Left lung (tissue), 10 donors: ENCODE measurements around the gene NEU2. TPM values are rescaled to one million over a fixed set of nuclear protein-coding genes. Genes with fewer than 3 reads are reported as not detected.

Experiments used
- ATAC-seq: fragments of 200-7000 bp; cut with Tn5 transposase; one replicate; pipeline ENCODE4 v1.9.1; 2020; ENCODE audit warnings: moderate library complexity
- DNase-seq, 4 donors: peaks; one replicate each; pipeline ENCODE4 v3.0.0-alpha.2; 2013 to 2020
- H3K27ac ChIP-seq, 2 donors: fragments of 200-600 bp; sonication (generic) in 1 of 2; one replicate each; pipeline versions ENCODE4 v1.5.0 to v1.8.0; 2020 to 2021
- H3K27me3 ChIP-seq, 2 donors: fragments of 200-600 bp; sonication (generic) in 1 of 2; one replicate each; pipeline versions ENCODE4 v1.5.0 to v1.8.0; 2020 to 2021
- H3K36me3 ChIP-seq, 2 donors: fragments of 200-600 bp; sonication (generic) in 1 of 2; one replicate each; pipeline versions ENCODE4 v1.5.0 to v1.8.0; 2020 to 2021
- H3K4me1 ChIP-seq, 2 donors: fragments of 200-600 bp; one replicate each; pipeline ENCODE4 v1.8.0; 2021
- H3K4me3 ChIP-seq, 2 donors: fragments of 200-600 bp; sonication (generic) in 1 of 2; one replicate each; pipeline versions ENCODE4 v1.5.0 to v1.8.0; 2020 to 2021; ENCODE audit warnings: mild to moderate bottlenecking in 1 of 2
- H3K9me3 ChIP-seq, 2 donors: fragments of 200-600 bp; sonication (generic) in 1 of 2; one replicate each; pipeline versions ENCODE4 v1.5.0 to v1.8.0; 2020 to 2021
- CTCF ChIP-seq, 2 donors: fragments of 200-600 bp; sonication (generic) in 1 of 2; IDR thresholded peaks; one replicate each; pipeline versions ENCODE4 v1.5.0 to v1.8.0; 2021; ENCODE audit warnings: antibody characterized with exemption in 2 of 2
- intact Hi-C, 2 donors: fragments of 100-400 bp; cut with DNase I; formaldehyde crosslinking; loops; one replicate each; pipeline versions ENCODE4 v1.11.2 to v1.14.2; 2022
- polyA plus RNA-seq, 6 donors: library from polyadenylated mRNA; unstranded; fragments of 120-200 nt; gene quantifications; one replicate each; pipeline ENCODE4 v1.2.1, GENCODE V29; 2013; ENCODE audit not compliant: insufficient read length in 6 of 6
- total RNA-seq, 2 donors: library from RNA; stranded (reverse); fragmentation: NEBNext Ultra II Directional; extraction: Animal tissue kit (Norgen Biotek cat#: 25700); gene quantifications; one replicate each; pipeline ENCODE4 v1.2.1, GENCODE V29; 2021
- donor health status: DM: no; HTN: yes; CAD: no.
- donor health status: DM: no; HTN: no; CAD: no.

The NEU2 gene
- total and polyA plus RNA-seq, 8 donors, result not detected

DNA sequence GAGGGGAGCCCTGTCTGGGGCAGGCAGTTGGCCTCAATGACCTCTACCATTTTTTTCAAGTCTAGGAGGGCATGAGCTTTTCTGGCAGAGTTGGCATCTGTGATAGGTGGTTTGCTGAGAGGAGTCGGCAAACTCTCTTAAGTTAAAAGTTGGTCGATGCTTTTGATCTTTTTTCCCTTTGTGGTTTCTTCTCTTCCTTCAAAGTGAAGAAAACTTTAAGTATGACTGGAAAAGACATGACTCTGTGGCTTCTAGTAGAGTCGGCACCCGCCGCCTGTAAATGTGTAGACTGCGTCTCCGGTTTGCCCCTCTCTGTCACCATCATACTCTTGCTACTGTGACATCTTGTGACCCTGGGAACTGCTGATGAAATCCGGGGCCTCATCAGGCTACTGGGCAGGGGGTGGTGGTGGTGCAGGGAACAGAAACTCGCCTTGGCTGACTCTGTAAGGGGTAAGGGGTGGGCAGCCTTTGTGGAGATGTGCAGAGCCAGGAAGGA, 48.8 kb downstream of the NEU2 start:
- no peak for TF ChIP-seq CTCF (IDR thresholded peaks at IDR 0.05)
- no peaks in the 10 kb centered on the region for H3K27me3 ChIP-seq
- H3K4me1 ChIP-seq, result peaks cover 11 to 95% of the 10 kb centered on the region in 2 donors
- H3K27ac ChIP-seq, result peak overlapping the region in 1 of 2 donors; percentile 96
- H3K4me3 ChIP-seq, result no peak overlapping the region
- intact Hi-C loops, result no loop called here
- peaks cover 0 to 6% of the 10 kb centered on the region in 2 donors for H3K36me3 ChIP-seq
- no peaks in the 10 kb centered on the region for H3K9me3 ChIP-seq
- DNase-seq (no peak), ATAC-seq (no peak)

DNA sequence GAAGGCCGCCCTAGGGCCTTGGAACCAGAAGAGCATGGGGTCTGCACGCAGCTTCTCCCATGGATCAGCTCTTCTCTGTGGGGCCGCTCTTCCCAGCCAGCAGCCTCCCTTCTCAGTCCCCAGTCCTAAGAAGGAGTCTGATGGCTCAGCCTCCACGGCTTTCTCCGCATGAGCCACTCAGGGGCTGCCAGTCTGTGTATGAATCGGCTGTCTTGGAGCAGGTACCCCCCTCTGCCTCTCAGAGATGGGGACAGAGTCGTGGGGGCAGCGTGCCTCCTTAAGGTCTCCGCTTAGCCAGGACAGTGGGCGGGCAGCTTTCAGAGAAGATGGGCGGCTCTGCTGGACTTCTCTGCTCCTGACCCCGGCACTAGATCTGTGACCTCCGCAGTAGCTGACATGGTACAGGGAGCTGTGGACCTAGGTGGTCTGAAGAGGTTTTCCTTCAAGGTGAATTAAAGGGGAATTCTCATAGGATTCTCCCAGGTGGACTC, 49.3 kb downstream of the NEU2 start:
- ATAC-seq, result no peak
- Histone ChIP-seq H3K4me3 (no peak overlapping the region), H3K36me3 (peaks cover 0 to 6% of the 10 kb centered on the region in 2 donors), H3K9me3 (no peaks in the 10 kb centered on the region), H3K27ac (peak overlapping the region in 1 of 2 donors; percentile 96), H3K27me3 (no peaks in the 10 kb centered on the region), H3K4me1 (peaks cover 11 to 95% of the 10 kb centered on the region in 2 donors)
- TF ChIP-seq CTCF (IDR thresholded peaks at IDR 0.05), result no peak
- intact Hi-C loops, result no loop called here
- DNase-seq, result no peak

- TF ChIP-seq CTCF (IDR thresholded peaks at IDR 0.05), result no peak
- H3K4me1 ChIP-seq, result peaks cover 11 to 95% of the 10 kb centered on the region in 2 donors
- peaks cover 0 to 6% of the 10 kb centered on the region in 2 donors for H3K36me3 ChIP-seq
- intact Hi-C loops, result no loop called here
- ATAC-seq, result no peak
- H3K4me3 ChIP-seq, result no peak overlapping the region
- H3K27ac ChIP-seq, result peak overlapping the region; percentile 83 to 96
- no peaks in the 10 kb centered on the region for H3K27me3 ChIP-seq
- no peak for DNase-seq
- H3K9me3 ChIP-seq, result no peaks in the 10 kb centered on the region
Measured at GRCh38 chr2:233082222-233082930, 49.9 kb downstream of the NEU2 start.

DNA sequence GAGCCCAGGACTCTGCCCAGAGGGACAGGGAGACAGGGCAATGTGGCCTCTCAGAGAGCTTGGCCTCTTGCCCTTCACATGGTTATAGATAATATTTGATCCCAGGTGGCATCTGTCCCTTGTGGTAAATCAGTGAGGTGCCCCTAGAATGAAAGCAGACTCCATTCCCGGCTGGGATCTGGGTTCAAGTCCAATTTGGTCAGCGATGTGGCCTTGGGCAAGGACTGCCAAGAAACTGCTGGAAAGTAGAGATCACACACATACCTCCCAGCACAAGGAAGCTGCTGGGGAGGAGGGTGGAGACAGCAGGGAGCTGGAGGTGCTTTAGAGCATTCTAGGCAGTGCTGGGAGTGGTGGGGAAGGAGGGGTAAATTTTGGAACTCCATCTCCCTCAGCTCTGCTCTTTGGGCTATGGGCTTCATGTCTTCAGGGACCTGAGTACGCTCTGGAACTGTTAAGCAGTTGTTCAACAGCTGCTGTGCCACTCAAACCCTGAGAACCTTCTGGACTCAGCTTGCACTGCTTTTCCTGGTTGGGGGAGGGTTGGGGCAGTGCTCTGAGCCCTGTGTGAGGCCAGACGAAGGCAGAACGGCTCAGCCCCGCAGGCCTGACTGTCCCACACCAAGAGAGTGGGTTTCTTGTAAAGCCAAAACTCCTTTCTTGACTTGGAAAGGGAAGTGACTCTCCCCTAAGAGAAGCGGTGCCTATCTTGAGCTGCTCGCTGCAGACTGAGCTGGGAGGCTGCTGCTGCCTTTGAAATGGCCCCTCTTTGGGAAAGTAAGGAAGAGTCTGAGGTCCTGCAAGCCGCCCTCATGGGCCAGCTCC, 50.7 kb downstream of the NEU2 start:
- H3K27ac ChIP-seq, result peak overlapping the region; percentile 83 to 96
- H3K4me3 ChIP-seq, result peak overlapping the region in 1 of 2 donors; percentile 6
- ATAC-seq (no peak), DNase-seq (no peak)
- intact Hi-C loops, result no loop called here
- peaks cover 0 to 6% of the 10 kb centered on the region in 2 donors for H3K36me3 ChIP-seq
- no peaks in the 10 kb centered on the region for H3K9me3 ChIP-seq
- TF ChIP-seq CTCF (IDR thresholded peaks at IDR 0.05), result no peak
- peaks cover 11 to 99% of the 10 kb centered on the region in 2 donors for H3K4me1 ChIP-seq
- no peaks in the 10 kb centered on the region for H3K27me3 ChIP-seq

DNA sequence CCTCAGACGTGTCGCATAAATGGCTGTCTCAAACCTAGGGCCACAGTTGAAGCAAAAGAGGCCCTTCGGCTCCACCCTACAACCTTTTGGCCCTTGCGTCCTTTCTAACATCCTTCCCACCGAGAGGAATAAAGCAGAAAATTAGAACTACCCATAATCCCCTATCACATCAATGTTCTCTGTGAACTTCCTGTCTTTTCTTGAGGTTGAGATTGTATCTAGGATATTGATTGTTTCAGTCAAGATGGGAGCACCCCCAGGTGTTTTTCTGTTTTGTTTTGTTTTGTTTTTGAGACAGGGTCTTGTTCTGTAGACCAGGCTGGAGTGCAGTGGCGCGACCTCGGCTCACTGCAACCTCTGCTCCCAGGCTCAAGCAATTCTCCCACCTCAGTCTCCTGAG, 51.3 kb downstream of the NEU2 start:
- Histone ChIP-seq H3K27me3 (no peaks in the 10 kb centered on the region), H3K27ac (peak overlapping the region; percentile 83 to 96), H3K9me3 (no peaks in the 10 kb centered on the region), H3K36me3 (peaks cover 0 to 6% of the 10 kb centered on the region in 2 donors), H3K4me3 (peak overlapping the region in 1 of 2 donors; percentile 6), H3K4me1 (peaks cover 11 to 100% of the 10 kb centered on the region in 2 donors)
- DNase-seq (no peak), ATAC-seq (no peak)
- no peak for TF ChIP-seq CTCF (IDR thresholded peaks at IDR 0.05)
- intact Hi-C loops, result no loop called here
